GM18951 (cell line): ENCODE results near the gene TNXB.
"Not testable (repeated sequence)": the region's sequence is repeated elsewhere in the genome, so short reads cannot be mapped to it uniquely, and the experiment has no call there.

Experiments
- POLR2A ChIP-seq: IDR thresholded peaks from 4 replicates; pipeline ENCODE4 v1.6.1; 2011; ENCODE audit warnings: mild to moderate bottlenecking; ENCODE audit not compliant: insufficient read length, insufficient read depth; ENCODE audit errors: extremely low read depth
- in situ Hi-C: fragments of 300-500 bp; cut with MboI; formaldehyde crosslinking; loops from one replicate; pipeline ENCODE4 v1.12.0; 2022; ENCODE audit warnings: low sequenced_read_pairs, mixed read lengths, inconsistent platforms; ENCODE audit not compliant: unreplicated experiment

The TNXB gene

DNA sequence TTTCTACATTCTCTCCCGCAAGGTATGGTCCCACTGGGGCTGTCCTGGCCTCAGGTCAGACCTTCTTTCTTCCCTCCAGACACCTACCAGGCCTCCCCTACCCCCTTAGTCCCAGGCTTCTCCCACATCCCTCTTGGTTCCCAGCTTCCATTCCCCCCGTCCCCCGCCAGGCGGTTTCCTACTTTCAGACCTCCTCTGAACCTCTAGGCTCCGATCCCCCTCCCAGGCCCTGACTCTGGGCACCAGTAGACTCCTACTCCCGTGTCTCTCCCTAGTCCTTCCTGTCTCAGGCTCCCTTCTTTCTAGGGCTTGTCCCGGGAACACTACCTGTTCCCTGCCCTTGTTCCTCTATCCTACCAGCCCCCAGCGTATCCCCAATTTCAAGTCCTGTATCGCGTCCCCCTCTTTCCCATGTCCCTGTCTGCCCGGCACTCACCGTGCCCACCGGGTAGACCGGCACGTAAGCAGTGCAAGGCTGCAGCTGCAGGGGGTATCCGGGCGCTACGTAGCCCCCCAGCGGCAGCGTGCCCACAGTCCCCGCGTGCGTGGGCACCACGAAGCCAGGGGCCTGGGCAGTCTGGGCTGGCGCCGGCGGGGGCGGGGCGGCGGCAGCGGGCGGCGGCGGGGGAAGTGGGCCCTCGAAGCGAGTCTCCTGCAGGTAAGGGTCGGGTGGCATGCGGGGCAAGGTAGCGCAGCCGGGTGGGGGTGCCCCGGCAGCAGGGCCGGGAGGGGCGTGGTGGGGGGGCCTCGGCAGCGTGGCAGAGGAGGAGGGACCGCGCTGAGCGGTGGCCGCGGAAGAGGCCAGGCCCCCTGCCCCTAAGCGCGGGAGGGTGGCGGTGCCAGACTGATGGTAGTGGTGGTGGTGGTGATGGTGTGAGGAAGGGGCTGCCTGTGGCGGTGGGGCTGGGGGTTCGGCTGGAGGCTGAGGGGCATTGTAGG, 41.1 kb upstream of the TNXB start:
- in situ Hi-C loops, result no loop called here

DNA sequence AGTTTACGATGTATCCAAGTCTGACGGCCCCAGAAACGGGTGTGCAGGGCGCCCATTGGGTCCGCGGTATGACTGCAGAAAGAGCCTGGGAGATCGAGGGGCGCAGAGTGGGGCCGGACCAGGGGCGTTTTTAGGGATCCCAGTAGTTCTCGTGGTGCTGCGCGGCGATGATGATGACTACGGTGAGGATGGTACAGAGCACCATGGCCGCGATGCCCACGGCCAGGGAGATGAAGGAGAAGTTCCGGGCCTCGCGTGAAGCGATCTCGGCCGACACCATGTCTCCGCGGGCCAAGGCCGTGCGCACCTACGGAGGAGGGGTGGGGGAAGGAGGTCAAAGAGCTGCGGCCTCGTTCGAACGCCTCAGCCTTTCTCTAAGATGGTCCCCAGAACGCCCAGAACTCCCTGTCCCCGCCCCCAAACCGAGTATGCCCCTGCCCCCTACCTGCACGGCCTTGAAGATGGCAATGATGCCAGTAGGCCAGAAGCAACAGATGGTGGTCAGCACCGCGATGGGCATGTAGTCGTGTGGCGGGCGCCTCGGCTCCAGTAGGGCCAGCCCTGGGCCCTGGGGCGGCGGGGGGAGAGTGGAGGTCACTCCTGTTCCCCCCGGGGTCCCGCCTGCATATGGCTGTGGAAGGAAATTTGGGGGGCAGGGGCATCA, 40.1 kb upstream of the TNXB start:
- in situ Hi-C loops, result no loop called here
- no peak for TF ChIP-seq POLR2A

More for the DNA sequence above, 41.1 kb upstream of the TNXB start:
- TF ChIP-seq POLR2A, result no peak

DNA sequence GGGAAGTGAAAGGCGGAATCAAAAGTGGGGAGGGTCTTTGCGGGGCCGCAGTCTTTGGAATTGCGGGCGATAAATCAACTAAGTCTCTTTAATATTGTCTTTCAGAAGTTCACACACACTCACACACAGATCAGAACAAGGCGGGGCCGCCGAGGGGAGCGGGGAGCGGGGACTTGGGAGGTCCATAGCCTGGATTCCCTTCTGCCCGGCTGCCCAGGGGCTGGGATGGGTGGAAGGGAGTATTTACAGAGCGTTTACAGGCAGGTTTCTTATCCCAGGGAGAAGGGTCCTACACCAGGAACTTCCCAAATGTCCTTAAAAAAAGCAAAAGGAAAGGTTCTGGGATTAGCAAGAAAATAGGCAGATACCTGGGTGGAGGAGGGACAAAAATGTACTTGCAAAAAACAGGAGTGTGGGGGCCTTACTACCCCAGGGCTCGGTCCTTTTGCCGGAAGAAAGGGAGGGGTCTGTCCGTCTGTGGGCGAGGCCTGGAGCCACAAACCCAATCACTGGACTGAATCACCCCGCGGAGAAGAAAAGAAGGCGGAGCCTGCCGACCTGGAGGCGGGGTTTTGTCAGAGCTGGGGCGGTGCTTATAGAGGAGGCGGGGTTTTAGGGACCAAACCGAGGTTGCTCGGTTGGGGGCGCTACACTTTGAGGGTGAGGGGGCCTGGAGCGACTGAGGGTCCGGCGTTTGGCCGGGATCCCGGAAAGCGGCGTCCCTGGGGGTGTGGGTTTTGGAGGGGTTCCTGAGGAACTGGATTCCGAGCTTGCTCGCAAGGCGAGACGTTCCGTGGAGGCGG, 39.4 kb upstream of the TNXB start:
- no peak for TF ChIP-seq POLR2A
- in situ Hi-C loops, result no loop called here

DNA sequence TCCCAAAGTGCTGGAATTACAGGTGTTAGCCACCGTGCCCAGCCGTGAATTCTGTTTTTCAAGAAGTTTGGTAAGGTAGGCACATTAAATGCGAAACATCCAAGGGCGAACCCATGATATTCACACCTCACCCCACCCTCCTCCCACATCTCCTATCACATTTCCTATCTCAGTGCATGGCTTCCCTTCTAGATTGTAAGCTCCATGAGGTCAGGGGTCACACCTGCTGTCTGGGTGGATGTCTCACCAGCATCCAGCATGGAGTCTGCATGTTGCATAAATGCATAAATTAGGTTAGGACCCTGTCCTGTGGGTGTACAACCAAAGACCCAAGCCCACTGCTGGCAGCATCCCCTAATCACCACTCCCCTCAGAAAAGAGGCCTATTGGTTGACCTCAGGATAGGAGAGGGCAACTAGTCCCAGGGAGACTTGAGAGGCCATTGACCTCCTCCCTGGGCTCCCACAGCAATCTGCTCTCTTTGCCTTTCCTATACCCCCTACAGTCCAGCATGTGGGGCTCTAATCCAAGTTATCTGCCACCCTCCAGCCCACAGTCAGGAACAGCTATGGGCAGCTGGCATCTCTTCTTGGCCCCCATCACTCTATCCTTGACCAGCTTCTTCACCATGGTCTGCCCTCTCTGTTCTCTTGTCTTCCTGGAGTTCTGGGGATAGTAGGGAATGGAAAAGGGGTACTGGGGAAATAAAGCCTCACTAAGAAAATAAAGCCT, 38.4 kb upstream of the TNXB start:
- in situ Hi-C loops, result no loop called here
- no peak for TF ChIP-seq POLR2A

DNA sequence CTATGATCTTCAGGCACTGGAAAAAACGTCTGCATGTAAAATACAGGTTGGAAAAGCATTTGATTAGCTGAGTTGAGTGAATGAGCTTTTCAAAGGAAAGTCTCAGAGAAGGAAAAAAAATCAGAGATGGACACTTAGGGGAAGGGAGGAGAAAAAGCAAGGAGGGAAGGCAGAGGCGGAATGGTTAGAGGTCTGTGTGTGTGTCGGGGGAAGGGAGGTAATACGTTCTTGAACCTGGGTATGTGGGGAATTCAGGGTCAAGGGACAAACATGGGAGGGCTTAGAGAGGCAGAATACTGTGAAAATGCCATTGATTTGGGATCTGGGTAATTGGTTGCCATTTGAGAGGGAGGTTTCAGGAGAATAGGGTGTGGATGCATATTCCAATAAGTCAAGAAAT, 37.5 kb upstream of the TNXB start:
- no peak for TF ChIP-seq POLR2A
- in situ Hi-C loops, result no loop called here

DNA sequence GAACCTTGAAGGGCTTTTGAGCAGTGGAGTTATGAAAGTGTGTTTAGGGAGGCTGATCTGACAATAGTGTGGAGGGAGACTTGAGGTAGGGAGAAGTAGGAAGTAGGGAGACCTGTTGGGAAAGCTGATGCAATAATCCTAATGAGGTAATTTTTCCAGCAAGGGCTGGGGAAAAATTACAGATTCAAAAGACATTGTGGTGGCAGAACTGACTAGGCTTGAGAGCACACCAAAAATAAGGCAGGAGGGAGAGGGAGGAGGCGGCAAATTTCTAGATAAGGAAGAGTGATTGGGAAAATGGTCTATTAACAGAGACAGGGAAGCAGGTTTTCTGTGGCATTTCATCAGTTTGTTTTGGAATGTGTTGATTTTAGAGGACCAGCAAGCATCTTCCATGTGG, 37.1 kb upstream of the TNXB start:
- in situ Hi-C loops, result no loop called here
- TF ChIP-seq POLR2A, result no peak

DNA sequence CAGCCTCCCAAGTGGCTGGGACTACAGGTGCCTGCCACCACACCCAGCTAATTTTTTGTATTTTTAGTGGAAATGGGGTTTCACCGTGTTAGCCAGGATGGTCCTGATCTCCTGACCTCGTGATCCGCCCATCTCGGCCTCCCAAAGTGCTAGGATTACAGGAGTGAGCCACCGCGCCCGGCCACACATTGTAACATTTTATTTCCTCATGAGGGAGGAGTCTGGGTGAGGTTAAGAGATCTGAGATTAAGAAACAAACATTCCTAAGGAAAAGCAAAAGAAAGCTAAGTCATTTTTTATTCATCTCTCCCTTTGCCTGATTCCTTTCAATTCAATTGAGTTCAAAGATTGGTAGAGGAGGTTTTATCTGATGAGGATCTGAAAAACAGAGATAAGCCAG, 35.1 kb upstream of the TNXB start:
- in situ Hi-C loops, result not testable (repeated sequence)

DNA sequence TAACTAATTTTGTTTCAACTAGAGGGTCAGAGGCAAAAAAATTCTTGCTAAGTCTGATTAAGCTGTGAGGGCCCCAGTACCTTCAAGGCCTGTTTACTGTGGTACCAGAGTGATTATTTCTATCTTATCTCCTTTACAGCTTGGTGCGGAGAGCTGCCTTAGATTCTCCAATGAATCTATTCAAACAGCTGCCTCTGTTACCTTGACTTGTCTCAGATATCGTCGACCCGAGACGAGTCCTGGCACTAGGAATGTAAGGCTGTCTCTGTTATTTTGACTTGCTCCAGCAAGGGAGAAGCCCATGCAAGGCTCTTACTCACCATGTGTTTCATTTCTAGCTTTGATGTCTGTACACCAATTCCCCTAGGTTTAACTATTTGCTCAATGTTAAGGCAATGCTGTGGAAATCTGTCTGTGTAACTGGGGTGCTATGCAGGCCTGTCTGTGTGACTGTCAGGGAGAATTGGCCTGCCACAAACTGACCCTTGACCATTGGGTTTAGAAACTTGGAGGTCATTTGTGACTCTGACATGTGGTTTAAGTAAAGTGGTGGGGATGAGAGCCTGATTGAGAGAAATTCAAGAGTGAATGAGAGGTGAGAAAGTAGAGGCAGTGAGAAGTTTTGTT, 31.4 kb upstream of the TNXB start:
- no peak for TF ChIP-seq POLR2A
- in situ Hi-C loops, result no loop called here

DNA sequence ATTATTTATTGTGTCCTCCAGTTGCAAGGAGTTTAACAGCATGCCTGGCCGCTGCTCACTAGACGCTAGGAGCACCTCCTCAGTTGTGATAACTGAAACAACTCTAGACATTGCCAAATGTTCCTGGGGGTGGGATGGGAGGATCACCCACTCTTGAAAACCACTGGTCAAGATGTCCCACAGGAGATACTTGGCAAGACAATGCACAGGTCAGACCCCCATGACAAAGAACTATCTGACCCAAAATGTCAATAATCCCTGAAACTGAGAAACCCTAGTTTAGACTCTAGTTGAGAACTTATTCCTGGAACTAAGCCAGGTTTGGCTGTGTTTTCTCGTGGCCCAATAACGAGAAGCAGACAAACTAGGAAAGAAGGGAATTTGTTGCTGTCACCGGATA, 30.5 kb upstream of the TNXB start:
- in situ Hi-C loops, result no loop called here
- no peak for TF ChIP-seq POLR2A

DNA sequence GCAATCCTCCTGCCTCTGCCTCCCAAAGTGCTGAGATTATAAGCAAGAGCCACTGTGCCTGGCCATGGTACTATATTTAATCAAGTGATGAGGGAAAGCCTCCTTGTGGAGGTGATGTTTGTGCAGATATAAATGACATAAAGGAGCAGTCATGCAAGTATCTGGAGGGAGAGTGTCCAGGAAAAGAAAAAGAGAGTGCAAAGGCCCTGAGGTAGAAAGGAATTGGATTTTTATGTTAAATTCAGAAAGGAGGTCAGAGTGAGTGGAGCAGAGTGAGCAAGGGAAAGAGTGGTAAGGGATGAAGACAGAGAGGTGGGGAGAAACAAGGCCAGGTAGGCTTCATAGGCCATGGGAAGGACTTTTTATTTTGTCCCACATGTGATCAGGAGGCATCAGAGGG, 28.3 kb upstream of the TNXB start:
- TF ChIP-seq POLR2A, result no peak
- in situ Hi-C loops, result no loop called here

DNA sequence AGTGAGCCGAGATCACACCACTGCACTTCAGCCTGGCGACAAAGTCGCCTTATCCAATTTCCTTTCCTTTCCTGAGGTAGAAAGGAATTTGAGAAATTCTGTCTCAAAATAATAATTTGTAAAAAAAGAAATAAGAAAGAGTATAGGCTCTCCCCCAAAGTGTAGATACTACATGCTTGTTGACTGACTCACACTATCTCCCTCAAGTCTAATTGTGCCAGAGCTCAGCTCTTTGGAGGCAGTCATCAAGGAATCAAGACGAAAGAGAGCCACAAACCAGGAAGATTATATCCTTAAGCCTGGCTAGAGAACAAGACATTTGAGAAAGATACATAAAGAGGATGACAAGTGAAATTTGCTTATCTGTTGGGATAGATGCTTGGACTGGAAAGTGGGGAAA, 24.6 kb upstream of the TNXB start:
- in situ Hi-C loops, result no loop called here
- TF ChIP-seq POLR2A, result no peak

DNA sequence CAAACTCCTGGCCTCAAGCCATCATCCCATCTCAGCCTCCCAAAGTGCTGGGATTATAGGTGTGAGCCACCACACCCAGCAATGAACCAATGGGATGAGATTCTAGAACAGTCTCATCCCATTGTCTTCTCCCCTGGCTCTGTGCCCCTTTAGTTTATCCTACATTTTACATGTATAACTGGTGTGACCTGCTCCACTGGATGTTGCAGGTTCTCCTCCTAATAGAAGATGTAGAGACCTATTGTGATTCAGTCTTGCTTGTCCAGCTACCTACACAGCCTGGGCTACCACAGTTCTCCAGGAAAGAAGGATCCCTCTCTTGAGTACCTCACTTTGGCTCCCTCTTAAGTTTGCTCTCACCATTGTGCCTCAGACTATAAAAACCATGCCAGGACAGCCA, 23.0 kb upstream of the TNXB start:
- no peak for TF ChIP-seq POLR2A
- in situ Hi-C loops, result no loop called here
